Small intestine (tissue), 7 donors: ENCODE data around the gene SLC2A3. TPM values are rescaled to one million over a fixed set of nuclear protein-coding genes. Genes with fewer than 3 reads are reported as not detected.
A peak's percentile ranks its signal among the peaks of the same experiment; 100 is the strongest.
"Not testable (repeated sequence)": the region's sequence is repeated elsewhere in the genome, so short reads cannot be mapped to it uniquely, and the experiment has no call there.

Experiments
- DNase-seq, 2 donors: peaks; one replicate each; pipeline versions ENCODE4 v3.0.0 to v3.0.0-alpha.2; 2013
- FAIRE-seq: peaks from 2 replicates; lab custom pipeline; 2012; peaks lifted over from hg19 to GRCh38; lab: Jason Lieb, UNC
- H3K27ac ChIP-seq, 3 donors: one replicate each; pipeline ENCODE4 v1.5.1; 2013; ENCODE audit warnings: low read length in 2 of 3, mild to moderate bottlenecking in 2 of 3, control low read depth in 1 of 3, inconsistent platforms in 1 of 3, low read depth in 1 of 3, moderate library complexity in 1 of 3
- H3K27me3 ChIP-seq, 3 donors: one replicate each; pipeline ENCODE4 v1.6.1; 2013; ENCODE audit warnings: low read length in 3 of 3, inconsistent platforms in 1 of 3; ENCODE audit not compliant: control insufficient read depth in 3 of 3, insufficient read depth in 3 of 3
- H3K36me3 ChIP-seq, 3 donors: one replicate each; pipeline ENCODE4 v1.6.1; 2013; ENCODE audit warnings: low read length in 3 of 3, inconsistent platforms in 1 of 3, low read depth in 1 of 3, mild to moderate bottlenecking in 1 of 3, moderate library complexity in 1 of 3; ENCODE audit not compliant: control insufficient read depth in 3 of 3, insufficient read depth in 2 of 3
- H3K4me1 ChIP-seq, 3 donors: one replicate each; pipeline ENCODE4 v1.6.1; 2013; ENCODE audit warnings: low read length in 2 of 3, inconsistent platforms in 1 of 3, low read depth in 1 of 3, mild to moderate bottlenecking in 1 of 3, moderate library complexity in 1 of 3; ENCODE audit not compliant: control insufficient read depth in 3 of 3, insufficient read depth in 2 of 3
- H3K4me3 ChIP-seq, 3 donors: one replicate each; pipeline ENCODE4 v1.5.1; 2013; ENCODE audit warnings: low read length in 3 of 3, control low read depth in 1 of 3, inconsistent platforms in 1 of 3, low read depth in 1 of 3, mild to moderate bottlenecking in 1 of 3, moderate library complexity in 1 of 3
- H3K9me3 ChIP-seq, 2 donors: one replicate each; pipeline ENCODE4 v1.6.1; 2013; ENCODE audit warnings: low read depth in 1 of 2, low read length in 1 of 2; ENCODE audit not compliant: control insufficient read depth in 2 of 2, insufficient read depth in 1 of 2
- WGBS, 3 donors: extraction: QIAGEN DNeasy Blood & Tissue Kit; methylation state at CpG; one replicate each; pipeline ENCODE4 v1.1.7; 2013; 5-methylcytosine and 5-hydroxymethylcytosine counted together
- polyA plus RNA-seq, 4 donors: library from polyadenylated mRNA; stranded (reverse) in 3 of 4; unstranded in 1 of 4; fragments of 200-250 nt in 3 of 4; fragments of 120-200 nt in 1 of 4; gene quantifications; one replicate each; pipeline versions ENCODE4 v1.2.1 to v1.2.3, GENCODE V29; 2013
- donor health status: healthy with polysubstance abuse.
- donor health status: control.
- donor health status: control.
- donor health status: Bipolar disorder and iron deficiency.
- donor health status: healthy.

Gene SLC2A3
- polyA plus RNA-seq, 4 donors, result 0.89 to 18.1 (median 4.8) TPM

DNA sequence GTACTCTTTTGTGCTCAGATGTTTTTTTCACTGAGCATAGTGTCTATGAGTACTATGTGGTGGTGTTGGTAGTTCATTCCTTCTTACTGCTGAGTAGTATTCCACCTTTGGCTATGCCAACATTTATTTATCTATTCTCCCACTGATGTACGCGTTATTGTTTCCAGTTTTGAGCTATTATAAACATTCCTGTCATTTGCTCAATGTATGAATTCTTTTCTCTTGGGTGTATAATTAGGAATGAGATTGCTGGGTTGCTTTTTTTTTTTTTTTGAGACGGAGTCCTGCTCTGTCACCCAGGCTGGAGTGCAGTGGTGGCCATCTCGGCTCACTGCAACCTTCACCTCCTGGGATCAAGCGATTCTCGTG lies 37.5 kb upstream of the SLC2A3 start:
- Histone ChIP-seq H3K9me3 (no peaks in the 10 kb centered on the region), H3K27ac (no peak overlapping the region), H3K4me1 (no peaks in the 10 kb centered on the region), H3K36me3 (no peaks in the 10 kb centered on the region), H3K27me3 (peaks cover 0 to 19% (median 0%) of the 10 kb centered on the region in 3 donors), H3K4me3 (no peak overlapping the region)
- FAIRE-seq (no peak), DNase-seq (no peak)
- 79 to 94% (median 87%) methylated on average over 6 of the region's 6 CpGs for WGBS, 3 donors

DNA sequence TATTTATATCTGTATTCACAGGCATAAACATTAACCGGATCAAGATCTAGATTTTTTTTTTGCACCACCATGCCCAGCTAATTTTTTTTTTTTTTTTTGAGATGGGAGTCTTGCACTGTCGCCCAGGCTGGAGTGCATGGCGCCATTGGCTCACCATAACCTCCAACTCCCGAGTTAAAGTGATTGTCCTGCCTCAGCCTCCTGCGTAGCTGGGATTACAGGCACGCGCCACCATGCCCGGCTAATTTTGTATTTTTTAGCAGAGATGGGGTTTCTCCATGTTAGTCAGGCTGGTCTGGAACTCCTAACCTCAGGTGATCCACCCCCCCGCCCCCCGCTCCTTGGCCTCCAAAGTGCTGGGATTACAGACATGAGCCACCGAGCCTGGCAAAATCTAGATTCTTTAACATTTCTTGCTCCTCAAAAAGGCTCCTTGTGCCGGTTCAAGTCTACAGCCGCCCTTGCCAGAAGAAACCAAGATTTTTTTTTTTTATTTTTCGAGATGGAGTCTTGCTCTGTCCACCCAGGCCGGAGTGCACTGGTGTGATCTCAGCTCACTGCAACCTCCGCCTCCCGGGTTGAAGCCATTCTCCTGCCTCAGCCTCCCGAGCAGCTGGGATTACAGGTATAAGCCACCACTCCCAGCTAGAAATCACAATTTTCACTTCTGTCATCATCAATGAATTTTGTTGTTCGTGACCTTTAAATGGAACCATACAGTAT lies 36.9 kb upstream of the SLC2A3 start:
- Histone ChIP-seq H3K4me3 (no peak overlapping the region), H3K9me3 (no peaks in the 10 kb centered on the region), H3K36me3 (no peaks in the 10 kb centered on the region), H3K27me3 (peaks cover 0 to 19% (median 0%) of the 10 kb centered on the region in 3 donors), H3K4me1 (no peaks in the 10 kb centered on the region), H3K27ac (no peak overlapping the region)
- DNase-seq, result no peak
- FAIRE-seq, result no peak
- WGBS, 3 donors, result 84 to 88% (median 86%) methylated on average over 19 of the region's 19 CpGs

GRCh38 chr12:7972269-7972668 lies 36.3 kb upstream of the SLC2A3 start:
- H3K27ac ChIP-seq, H3K36me3 ChIP-seq, H3K9me3 ChIP-seq, H3K4me1 ChIP-seq, H3K4me3 ChIP-seq, DNase-seq, FAIRE-seq: not testable (repeated sequence)
- 11 to 47% (median 40%) methylated on average over 3 of the region's 9 CpGs for WGBS, 3 donors
- peaks cover 0 to 19% (median 0%) of the 10 kb centered on the region in 3 donors for H3K27me3 ChIP-seq

DNA sequence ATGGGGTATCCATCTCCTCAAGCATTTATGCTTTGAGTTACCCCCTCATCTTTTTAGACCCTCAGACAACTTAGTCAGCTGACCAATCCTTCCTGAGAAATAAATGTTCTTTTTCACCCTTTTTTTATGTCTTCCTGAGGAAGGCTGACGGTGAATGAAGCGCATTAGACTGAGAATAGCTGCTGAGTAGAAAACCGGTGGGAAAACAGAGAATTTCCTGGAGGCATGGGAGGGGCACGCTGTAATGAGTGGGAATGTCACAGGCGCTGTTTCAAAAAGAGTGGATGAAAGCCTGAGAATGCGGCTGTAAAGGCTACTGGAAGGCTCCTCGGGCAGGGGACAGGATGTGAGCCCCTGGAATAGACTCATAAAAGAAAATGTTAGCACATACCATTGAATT lies 35.8 kb upstream of the SLC2A3 start:
- not testable (repeated sequence) for H3K9me3 ChIP-seq, FAIRE-seq, H3K36me3 ChIP-seq, DNase-seq, H3K4me3 ChIP-seq, H3K4me1 ChIP-seq
- 33 to 55% (median 43%) methylated on average over 2 to 5 of the region's 7 CpGs for WGBS, 3 donors
- Histone ChIP-seq H3K27ac (peak overlapping the region in 2 of 3 donors; percentile 31 to 75), H3K27me3 (peaks cover 0 to 19% (median 0%) of the 10 kb centered on the region in 3 donors)

- peak; percentile 46 to 80 for DNase-seq
- 0 to 1% (median 1%) methylated on average over 39 to 49 of the region's 49 CpGs for WGBS, 3 donors
- Histone ChIP-seq H3K27ac (peak overlapping the region; percentile 38 to 86 (median 75)), H3K9me3 (no peaks in the 10 kb centered on the region), H3K27me3 (peaks cover 0 to 19% (median 0%) of the 10 kb centered on the region in 3 donors), H3K36me3 (no peaks in the 10 kb centered on the region), H3K4me1 (no peaks in the 10 kb centered on the region), H3K4me3 (peak overlapping the region; percentile 27 to 41 (median 37))
- no peak for FAIRE-seq
These were observed 34.7 kb upstream of the SLC2A3 start for GRCh38 chr12:7970475-7971252.

GRCh38 chr12:7966563-7966962 lies 30.6 kb upstream of the SLC2A3 start:
- FAIRE-seq, result no peak
- H3K4me1 ChIP-seq, result no peaks in the 10 kb centered on the region
- no peak overlapping the region for H3K27ac ChIP-seq
- H3K36me3 ChIP-seq, result no peaks in the 10 kb centered on the region
- H3K4me3 ChIP-seq, result no peak overlapping the region
- no peak for DNase-seq
- WGBS, 3 donors, result 77 to 80% (median 80%) methylated on average over 14 of the region's 14 CpGs
- peaks cover 0 to 19% (median 0%) of the 10 kb centered on the region in 3 donors for H3K27me3 ChIP-seq
- no peaks in the 10 kb centered on the region for H3K9me3 ChIP-seq

DNA sequence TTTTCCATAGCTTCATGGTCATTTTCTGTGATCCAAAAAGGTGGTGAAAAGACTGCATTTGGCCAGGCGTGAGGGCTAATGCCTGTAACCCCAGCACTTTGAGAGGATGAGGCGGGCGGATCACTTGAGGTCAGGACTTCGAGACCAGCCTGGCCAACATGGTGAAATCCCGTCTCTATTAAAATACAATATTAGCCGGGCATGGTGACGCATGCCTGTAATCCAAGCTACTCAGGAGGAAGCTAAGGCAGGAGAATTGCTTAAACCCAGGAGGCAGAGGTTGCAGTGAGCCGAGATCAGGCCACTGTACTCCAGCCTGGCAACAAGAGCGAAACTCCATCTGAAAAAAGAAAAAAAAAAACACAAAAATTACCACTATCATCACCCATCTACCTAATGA lies 28.7 kb upstream of the SLC2A3 start:
- H3K27me3 ChIP-seq, H3K27ac ChIP-seq, H3K4me1 ChIP-seq, H3K36me3 ChIP-seq, H3K9me3 ChIP-seq, DNase-seq, H3K4me3 ChIP-seq, FAIRE-seq: not testable (repeated sequence)
- WGBS, 3 donors, result 92 to 94% (median 92%) methylated on average over 9 of the region's 9 CpGs

GRCh38 chr12:7961395-7962178 lies 25.6 kb upstream of the SLC2A3 start:
- no peak overlapping the region for H3K4me3 ChIP-seq
- no peaks in the 10 kb centered on the region for H3K9me3 ChIP-seq
- H3K27me3 ChIP-seq, result no peaks in the 10 kb centered on the region
- DNase-seq (no peak), FAIRE-seq (no peak)
- H3K27ac ChIP-seq, result peak overlapping the region in 2 of 3 donors; percentile 34 to 56
- no peaks in the 10 kb centered on the region for H3K4me1 ChIP-seq
- WGBS, 3 donors, result 80 to 89% (median 86%) methylated on average over 12 of the region's 12 CpGs
- H3K36me3 ChIP-seq, result no peaks in the 10 kb centered on the region
